Activated CD8-positive, alpha-beta memory T cell treated with anti-CD3 and anti-CD28 coated beads, Interleukin-2, amount 50 U/mL, for 48 hours (primary cell): Measurements from ENCODE around the gene OR6Y1.

Experiments used
- DNase-seq: peaks from one replicate; pipeline ENCODE4 v3.0.0-alpha.2; 2020

Gene OR6Y1

DNA sequence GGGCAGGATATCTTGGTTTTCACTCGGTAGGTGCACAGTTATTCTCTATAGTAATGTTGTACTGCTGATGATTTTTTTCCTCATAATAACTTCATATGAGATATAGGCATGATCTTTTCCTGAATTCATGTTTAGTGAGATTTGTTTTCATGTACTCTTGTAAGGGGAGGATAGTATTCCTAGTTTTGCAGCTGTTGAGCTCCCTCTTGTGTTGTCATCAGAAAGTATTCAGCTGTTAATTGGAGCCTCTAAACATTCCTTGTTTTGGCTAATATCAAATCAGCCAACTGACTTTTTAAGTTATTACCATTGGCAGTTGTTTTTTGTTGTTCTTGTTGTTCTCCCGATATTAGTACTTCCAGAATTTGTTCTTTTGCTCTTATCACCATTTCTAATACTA lies 57.8 kb downstream of the OR6Y1 start:
- DNase-seq = no peak

- DNase-seq = no peak
Observed at GRCh38 chr1:158494796-158495195, 59.4 kb downstream of the OR6Y1 start.
